CD4-positive, CD25-positive, alpha-beta regulatory T cell (primary cell): ENCODE results near the gene ATP13A2. TPM values are rescaled to one million over a fixed set of nuclear protein-coding genes. Genes with fewer than 3 reads are reported as not detected.

ENCODE experiments used
- ATAC-seq, 2 donors: fragments of 150-1000 bp; cut with Tn5 transposase; one replicate each; pipeline ENCODE4 v1.10.0; 2021; ENCODE audit warnings: low read depth in 2 of 2, moderate number of reproducible peaks in 2 of 2, moderate library complexity in 1 of 2
- DNase-seq, 3 donors: peaks; one replicate each; pipeline versions ENCODE4 v3.0.0 to v3.0.0-alpha.2; 2012 to 2022; ENCODE audit warnings: mixed read lengths in 1 of 3
- H3K27ac ChIP-seq: one replicate; pipeline ENCODE4 v1.7.0; 2013; ENCODE audit warnings: mild to moderate bottlenecking, low read length; ENCODE audit not compliant: insufficient read depth, poor library complexity, severe bottlenecking
- H3K27me3 ChIP-seq: one replicate; pipeline ENCODE4 v1.7.0; 2013; ENCODE audit warnings: low read length; ENCODE audit not compliant: control insufficient read depth, insufficient read depth
- H3K36me3 ChIP-seq: one replicate; pipeline ENCODE4 v1.7.0; 2013; ENCODE audit warnings: mild to moderate bottlenecking, low read length, moderate library complexity; ENCODE audit not compliant: control insufficient read depth, insufficient read depth
- H3K4me1 ChIP-seq: 2 replicates; pipeline ENCODE4 v1.7.0; 2013; ENCODE audit warnings: mild to moderate bottlenecking, low read length; ENCODE audit not compliant: insufficient read depth, control insufficient read depth, poor library complexity, severe bottlenecking
- H3K4me3 ChIP-seq: one replicate; pipeline ENCODE4 v1.7.0; 2013; ENCODE audit warnings: low read depth, mild to moderate bottlenecking, low read length, moderate library complexity
- H3K9me3 ChIP-seq, 2 experiments: 1 replicate in 1 of 2; 2 replicates in 1 of 2; pipeline ENCODE4 v1.7.0; 2013; ENCODE audit warnings: low read length in 2 of 2, mild to moderate bottlenecking in 1 of 2, moderate library complexity in 1 of 2; ENCODE audit not compliant: control insufficient read depth in 2 of 2
- H3K27ac Mint-ChIP-seq, 3 donors: one replicate each; pipeline ENCODE4 v1.8.0; 2020 to 2022; ENCODE audit warnings: mild to moderate bottlenecking in 3 of 3, mixed read lengths in 3 of 3, moderate library complexity in 2 of 3
- H3K27me3 Mint-ChIP-seq: one replicate; pipeline ENCODE4 v1.8.0; 2022; ENCODE audit warnings: mild to moderate bottlenecking, mixed read lengths
- H3K36me3 Mint-ChIP-seq: one replicate; pipeline ENCODE4 v1.8.0; 2020; ENCODE audit warnings: mixed read lengths
- H3K4me1 Mint-ChIP-seq, 4 donors: one replicate each; pipeline ENCODE4 v1.8.0; 2020 to 2022; ENCODE audit warnings: mixed read lengths in 4 of 4, mild to moderate bottlenecking in 1 of 4
- H3K4me3 Mint-ChIP-seq, 4 donors: one replicate each; pipeline ENCODE4 v1.8.0; 2020 to 2022; ENCODE audit warnings: mild to moderate bottlenecking in 4 of 4, mixed read lengths in 4 of 4, moderate library complexity in 3 of 4
- H3K9me3 Mint-ChIP-seq, 7 donors: one replicate each; pipeline ENCODE4 v1.8.0; 2020 to 2022; ENCODE audit warnings: mixed read lengths in 7 of 7, mild to moderate bottlenecking in 3 of 7, moderate library complexity in 2 of 7
- polyA plus RNA-seq, 4 donors: library from polyadenylated mRNA; unstranded; fragments of 300-500 nt; fragmentation: Illumina TruSeq; gene quantifications; one replicate each; pipeline ENCODE4 v1.2.3, GENCODE V29; 2021
- total RNA-seq: library from RNA; stranded (reverse); gene quantifications from one replicate; pipeline ENCODE4 v1.2.3, GENCODE V29; 2022

The ATP13A2 gene
- total RNA-seq = 41.7 TPM
- 10 to 100 TPM; 29.7 to 33.8 (median 31.6) TPM for polyA plus RNA-seq

GRCh38 chr1:17011439-17012307, at the start of gene ATP13A2:
Gene ATP13A2 (minus strand): TSS chr1:17011928. CDS start chr1:17011738, 190 bp downstream.
- H3K4me3 ChIP-seq = peak within 1 kb of the TSS; percentile 67
- peak within 1 kb of the TSS; percentile 63 to 90 (median 71) for H3K27ac Mint-ChIP-seq
- H3K9me3 ChIP-seq = no peaks in the 10 kb centered on the region
- no peaks in the 10 kb centered on the region for H3K27me3 ChIP-seq
- peaks cover 19% of the 10 kb centered on the region for H3K4me1 ChIP-seq
- ATAC-seq (peak; percentile 99 to 100), DNase-seq (peak; percentile 80 to 91 (median 85))
- peak within 1 kb of the TSS; percentile 85 to 96 (median 89) for H3K4me3 Mint-ChIP-seq
- H3K27ac ChIP-seq = peak within 1 kb of the TSS; percentile 14
- H3K4me1 Mint-ChIP-seq = peaks cover 0 to 24% (median 9%) of the 10 kb centered on the region in 4 donors
- no peaks in the 10 kb centered on the region for H3K9me3 Mint-ChIP-seq
- H3K27me3 Mint-ChIP-seq = no peaks in the 10 kb centered on the region
- no peaks in the 10 kb centered on the region for H3K36me3 ChIP-seq
- H3K36me3 Mint-ChIP-seq = no peaks in the 10 kb centered on the region

GRCh38 chr1:17061486-17061885, 49.8 kb upstream of the ATP13A2 start:
- H3K4me3 ChIP-seq = no peak overlapping the region
- H3K27me3 ChIP-seq = no peaks in the 10 kb centered on the region
- Mint-ChIP-seq H3K9me3 (peaks cover 0 to 7% (median 0%) of the 10 kb centered on the region in 7 donors), H3K27me3 (peaks cover 38% of the 10 kb centered on the region), H3K4me1 (no peaks in the 10 kb centered on the region), H3K36me3 (no peaks in the 10 kb centered on the region), H3K27ac (no peak overlapping the region), H3K4me3 (no peak overlapping the region)
- H3K4me1 ChIP-seq = no peaks in the 10 kb centered on the region
- H3K9me3 ChIP-seq = peaks cover 0 to 5% of the 10 kb centered on the region in 2 experiments
- H3K36me3 ChIP-seq = no peaks in the 10 kb centered on the region
- DNase-seq (no peak), ATAC-seq (no peak)
- H3K27ac ChIP-seq = no peak overlapping the region

GRCh38 chr1:17060306-17060749, 48.6 kb upstream of the ATP13A2 start:
- no peak overlapping the region for H3K27ac Mint-ChIP-seq

GRCh38 chr1:17059391-17060305, 47.9 kb upstream of the ATP13A2 start:
- Histone ChIP-seq H3K9me3 (no peaks in the 10 kb centered on the region), H3K27ac (no peak overlapping the region), H3K36me3 (no peaks in the 10 kb centered on the region), H3K4me3 (no peak overlapping the region), H3K27me3 (no peaks in the 10 kb centered on the region), H3K4me1 (no peaks in the 10 kb centered on the region)
- H3K4me1 Mint-ChIP-seq = peaks cover 0 to 4% (median 1%) of the 10 kb centered on the region in 4 donors
- ATAC-seq (peak; percentile 58 to 65), DNase-seq (peak; percentile 10 to 56 (median 19))
- peaks cover 0 to 4% (median 0%) of the 10 kb centered on the region in 7 donors for H3K9me3 Mint-ChIP-seq
- no peaks in the 10 kb centered on the region for H3K36me3 Mint-ChIP-seq
- peaks cover 38% of the 10 kb centered on the region for H3K27me3 Mint-ChIP-seq
- no peak overlapping the region for H3K4me3 Mint-ChIP-seq
- no peak overlapping the region for H3K27ac Mint-ChIP-seq

More at GRCh38 chr1:17060306-17060749, 48.6 kb upstream of the ATP13A2 start:
- H3K36me3 ChIP-seq = no peaks in the 10 kb centered on the region
- peaks cover 0 to 4% (median 1%) of the 10 kb centered on the region in 4 donors for H3K4me1 Mint-ChIP-seq
- H3K36me3 Mint-ChIP-seq = no peaks in the 10 kb centered on the region
- H3K9me3 Mint-ChIP-seq = peaks cover 0 to 7% (median 0%) of the 10 kb centered on the region in 7 donors
- H3K27ac ChIP-seq = no peak overlapping the region
- H3K4me3 Mint-ChIP-seq = no peak overlapping the region
- DNase-seq = no peak
- peaks cover 0 to 5% of the 10 kb centered on the region in 2 experiments for H3K9me3 ChIP-seq
- H3K4me1 ChIP-seq = no peaks in the 10 kb centered on the region
- H3K27me3 Mint-ChIP-seq = peaks cover 38% of the 10 kb centered on the region
- no peak overlapping the region for H3K4me3 ChIP-seq
- no peak for ATAC-seq
- no peaks in the 10 kb centered on the region for H3K27me3 ChIP-seq

- H3K27ac Mint-ChIP-seq = peak overlapping the region in 1 of 3 donors; percentile 54
- no peaks in the 10 kb centered on the region for H3K27me3 ChIP-seq
- peaks cover 18% of the 10 kb centered on the region for H3K27me3 Mint-ChIP-seq
- DNase-seq (no peak), ATAC-seq (no peak)
- H3K9me3 ChIP-seq = no peaks in the 10 kb centered on the region
- no peak overlapping the region for H3K27ac ChIP-seq
- no peak overlapping the region for H3K4me3 Mint-ChIP-seq
- H3K36me3 ChIP-seq = peaks cover under 1% of the 10 kb centered on the region
- peaks cover 0 to 3% (median 0%) of the 10 kb centered on the region in 7 donors for H3K9me3 Mint-ChIP-seq
- H3K36me3 Mint-ChIP-seq = no peaks in the 10 kb centered on the region
- H3K4me1 Mint-ChIP-seq = peaks cover 0 to 26% (median 15%) of the 10 kb centered on the region in 4 donors
- peaks cover 13% of the 10 kb centered on the region for H3K4me1 ChIP-seq
- H3K4me3 ChIP-seq = no peak overlapping the region
Measured at GRCh38 chr1:17056551-17056950, 44.8 kb upstream of the ATP13A2 start.

- Histone ChIP-seq H3K36me3 (peaks cover 7% of the 10 kb centered on the region), H3K27me3 (no peaks in the 10 kb centered on the region), H3K4me3 (no peak overlapping the region), H3K27ac (no peak overlapping the region), H3K9me3 (no peaks in the 10 kb centered on the region), H3K4me1 (peaks cover 13% of the 10 kb centered on the region)
- Mint-ChIP-seq H3K36me3 (no peaks in the 10 kb centered on the region), H3K9me3 (peaks cover 0 to 3% (median 0%) of the 10 kb centered on the region in 7 donors), H3K27me3 (peaks cover 15% of the 10 kb centered on the region), H3K4me3 (peak overlapping the region; percentile 17 to 81 (median 72)), H3K4me1 (peaks cover 5 to 32% (median 20%) of the 10 kb centered on the region in 4 donors), H3K27ac (peak overlapping the region in 1 of 3 donors; percentile 54)
- DNase-seq = no peak
- ATAC-seq = no peak
Measured at GRCh38 chr1:17055801-17056200, 44.1 kb upstream of the ATP13A2 start.

GRCh38 chr1:17053685-17054410, 42.1 kb upstream of the ATP13A2 start, which contains the start of gene SDHB:
Gene SDHB (minus strand): TSS chr1:17054032. CDS start chr1:17054019, 13 bp downstream.
- H3K4me1 ChIP-seq = peaks cover 13% of the 10 kb centered on the region
- Mint-ChIP-seq H3K36me3 (no peaks in the 10 kb centered on the region), H3K4me1 (peaks cover 7 to 35% (median 21%) of the 10 kb centered on the region in 4 donors), H3K27me3 (peaks cover 4% of the 10 kb centered on the region), H3K27ac (peak within 1 kb of the TSS; percentile 95 to 99 (median 99)), H3K9me3 (no peaks in the 10 kb centered on the region), H3K4me3 (peak within 1 kb of the TSS; percentile 95 to 100 (median 99))
- ATAC-seq = peak; percentile 99
- DNase-seq = peak; percentile 97 to 100 (median 98)
- H3K36me3 ChIP-seq = peaks cover 19% of the 10 kb centered on the region
- peak within 1 kb of the TSS; percentile 93 for H3K4me3 ChIP-seq
- no peaks in the 10 kb centered on the region for H3K27me3 ChIP-seq
- H3K27ac ChIP-seq = peak within 1 kb of the TSS; percentile 80
- no peaks in the 10 kb centered on the region for H3K9me3 ChIP-seq
